H9 (cell line): Measurements from ENCODE around the gene NAGPA. TPM values are rescaled to one million over a fixed set of nuclear protein-coding genes. Genes with fewer than 3 reads are reported as not detected.

Experiments
- DNase-seq: peaks from one replicate; pipeline ENCODE4 v3.0.0-alpha.2; 2017
- H2AFZ ChIP-seq: one replicate; pipeline ENCODE4 v1.6.1; 2013; ENCODE audit warnings: mild to moderate bottlenecking, low read length, control low read depth, moderate library complexity
- H2AK5ac ChIP-seq: 2 replicates; pipeline ENCODE4 v1.6.1; 2013; ENCODE audit warnings: low read length, control low read depth, mixed read lengths; ENCODE audit not compliant: insufficient read length
- H2BK120ac ChIP-seq: one replicate; pipeline ENCODE4 v1.6.1; 2013; ENCODE audit warnings: low read depth, mild to moderate bottlenecking, low read length, control low read depth, inconsistent platforms; ENCODE audit not compliant: poor library complexity, severe bottlenecking
- H2BK12ac ChIP-seq: 2 replicates; pipeline ENCODE4 v1.6.1; 2013; ENCODE audit warnings: low read length, control low read depth, mixed read lengths, low read depth; ENCODE audit not compliant: insufficient read length
- H2BK15ac ChIP-seq: 2 replicates; pipeline ENCODE4 v1.6.1; 2013; ENCODE audit warnings: low read depth, low read length, control low read depth
- H2BK20ac ChIP-seq: one replicate; pipeline ENCODE4 v1.6.1; 2013; ENCODE audit warnings: low read depth, mild to moderate bottlenecking, low read length, control low read depth, inconsistent platforms; ENCODE audit not compliant: poor library complexity, severe bottlenecking
- H2BK5ac ChIP-seq: 2 replicates; pipeline ENCODE4 v1.6.1; 2013; ENCODE audit warnings: low read length, control low read depth, mixed read lengths; ENCODE audit not compliant: insufficient read length
- H3K14ac ChIP-seq: 2 replicates; pipeline ENCODE4 v1.6.1; 2013; ENCODE audit warnings: low read length, control low read depth; ENCODE audit not compliant: insufficient read depth
- H3K18ac ChIP-seq: 2 replicates; pipeline ENCODE4 v1.6.1; 2013; ENCODE audit warnings: low read depth, mild to moderate bottlenecking, mixed read lengths, low read length, control low read depth; ENCODE audit not compliant: insufficient read length
- H3K23ac ChIP-seq: 2 replicates; pipeline ENCODE4 v1.6.1; 2013; ENCODE audit warnings: low read length, control low read depth, mixed read lengths, low read depth; ENCODE audit not compliant: insufficient read length
- H3K23me2 ChIP-seq: 2 replicates; pipeline ENCODE4 v1.6.1; 2013; ENCODE audit warnings: low read depth, mild to moderate bottlenecking, mixed read lengths, low read length, control low read depth; ENCODE audit not compliant: insufficient read length, poor library complexity, severe bottlenecking
- H3K27ac ChIP-seq: 2 replicates; pipeline ENCODE4 v1.5.1; 2013; ENCODE audit warnings: low read length, control low read depth, mixed read lengths, low read depth; ENCODE audit not compliant: insufficient read length
- H3K27me3 ChIP-seq: 2 replicates; pipeline ENCODE4 v1.6.1; 2013; ENCODE audit warnings: low read length, control low read depth, inconsistent platforms; ENCODE audit not compliant: insufficient read depth
- H3K4ac ChIP-seq: 2 replicates; pipeline ENCODE4 v1.6.1; 2013; ENCODE audit warnings: low read depth, mild to moderate bottlenecking, control low read depth, inconsistent platforms, low read length, moderate library complexity
- H3K4me1 ChIP-seq: 2 replicates; pipeline ENCODE4 v1.6.1; 2013; ENCODE audit warnings: low read length, control low read depth, inconsistent platforms; ENCODE audit not compliant: insufficient read depth
- H3K4me2 ChIP-seq: 2 replicates; pipeline ENCODE4 v1.6.1; 2013; ENCODE audit warnings: low read length, control low read depth, mixed read lengths; ENCODE audit not compliant: insufficient read length, insufficient read depth
- H3K56ac ChIP-seq: 2 replicates; pipeline ENCODE4 v1.6.1; 2013; ENCODE audit warnings: low read depth, mild to moderate bottlenecking, mixed read lengths, low read length, control low read depth; ENCODE audit not compliant: insufficient read length
- H3K79me1 ChIP-seq: 2 replicates; pipeline ENCODE4 v1.6.1; 2013; ENCODE audit warnings: low read depth, mild to moderate bottlenecking, moderate library complexity, low read length, control low read depth, inconsistent platforms; ENCODE audit not compliant: insufficient read depth, poor library complexity, severe bottlenecking
- H3K79me2 ChIP-seq: 2 replicates; pipeline ENCODE4 v1.6.1; 2013; ENCODE audit warnings: low read length, control low read depth, inconsistent platforms; ENCODE audit not compliant: insufficient read depth
- H3K9ac ChIP-seq: 2 replicates; pipeline ENCODE4 v1.6.1; 2013; ENCODE audit warnings: low read length, control low read depth, mixed read lengths; ENCODE audit not compliant: insufficient read length; ENCODE audit errors: extremely low read depth
- H3K9me3 ChIP-seq: one replicate; pipeline ENCODE4 v1.6.1; 2013; ENCODE audit warnings: low read depth, low read length, inconsistent platforms; ENCODE audit not compliant: control insufficient read depth
- H3T11ph ChIP-seq: one replicate; pipeline ENCODE4 v1.6.1; 2013; ENCODE audit warnings: mild to moderate bottlenecking, low read length, control low read depth, inconsistent platforms
- H4K20me1 ChIP-seq: one replicate; pipeline ENCODE4 v1.6.1; 2013; ENCODE audit not compliant: control insufficient read depth, insufficient read length, insufficient read depth
- H4K5ac ChIP-seq: 2 replicates; pipeline ENCODE4 v1.6.1; 2013; ENCODE audit warnings: low read depth, mild to moderate bottlenecking, mixed read lengths, low read length, control low read depth; ENCODE audit not compliant: insufficient read length
- H4K8ac ChIP-seq: replicated peaks from 2 replicates; pipeline ENCODE4 v1.6.1; 2013; ENCODE audit warnings: low read length, control low read depth, mixed read lengths, low read depth; ENCODE audit not compliant: insufficient read length
- H4K91ac ChIP-seq: 2 replicates; pipeline ENCODE4 v1.6.1; 2013; ENCODE audit warnings: low read depth, mild to moderate bottlenecking, moderate library complexity, mixed read lengths, low read length, control low read depth; ENCODE audit not compliant: insufficient read length
- H3K27ac Mint-ChIP-seq, 3 experiments: 2 replicates in 2 of 3; 3 replicates in 1 of 3; pipeline ENCODE4 v1.8.0; 2020 to 2021; ENCODE audit warnings: mixed read lengths in 3 of 3, mild to moderate bottlenecking in 1 of 3, moderate library complexity in 1 of 3
- H3K27me3 Mint-ChIP-seq: 2 replicates; pipeline ENCODE4 v1.8.0; 2021; ENCODE audit warnings: low read depth, mild to moderate bottlenecking, moderate library complexity, mixed read lengths
- H3K36me3 Mint-ChIP-seq, 3 experiments: 2 replicates in 2 of 3; 3 replicates in 1 of 3; pipeline ENCODE4 v1.8.0; 2020 to 2021; ENCODE audit warnings: low read depth in 3 of 3, mixed read lengths in 3 of 3; ENCODE audit not compliant: insufficient read depth in 1 of 3
- H3K4me1 Mint-ChIP-seq, 2 experiments: 2 replicates each; pipeline ENCODE4 v1.8.0; 2020; ENCODE audit warnings: mixed read lengths in 2 of 2
- H3K4me3 Mint-ChIP-seq, 2 experiments: 2 replicates in 1 of 2; 3 replicates in 1 of 2; pipeline ENCODE4 v1.8.0; 2020 to 2021; ENCODE audit warnings: mild to moderate bottlenecking in 2 of 2, mixed read lengths in 2 of 2, moderate library complexity in 1 of 2
- H3K9me3 Mint-ChIP-seq, 2 experiments: 2 replicates in 1 of 2; 3 replicates in 1 of 2; pipeline ENCODE4 v1.8.0; 2020; ENCODE audit warnings: mild to moderate bottlenecking in 2 of 2, mixed read lengths in 2 of 2, moderate library complexity in 1 of 2
- CTCF ChIP-seq: fragments of 200-600 bp; sonication (generic); conservative IDR thresholded peaks from 3 replicates; pipeline ENCODE4 v1.8.0; 2021; ENCODE audit warnings: antibody characterized with exemption, mild to moderate bottlenecking
- WGBS: extraction: QIAGEN DNeasy Blood & Tissue Kit; methylation state at CpG from one replicate; pipeline ENCODE4 v1.1.7; 2013; ENCODE audit warnings: missing lambda C conversion rate, low lambda C conversion rate, mixed read lengths; ENCODE audit not compliant: insufficient read length; ENCODE audit errors: extremely low coverage; 5-methylcytosine and 5-hydroxymethylcytosine counted together
- total RNA-seq: library from RNA; stranded (reverse); gene quantifications from 2 replicates; pipeline ENCODE4 v1.2.1, GENCODE V29; 2021

The NAGPA gene
- total RNA-seq, 1 experiment from 2014 or later = 12.1 TPM

GRCh38 chr16:5020551-5020950, 13.2 kb downstream of the NAGPA start:
- Histone ChIP-seq H2AFZ (no peak overlapping the region), H2BK20ac (no peak overlapping the region), H3K18ac (no peak overlapping the region), H3K9me3 (no peaks in the 10 kb centered on the region), H3K56ac (no peak overlapping the region), H2BK12ac (no peak overlapping the region), H3T11ph (no peak overlapping the region), H4K5ac (no peak overlapping the region), H3K9ac (no peak overlapping the region), H3K23ac (no peak overlapping the region), H3K4ac (no peak overlapping the region), H2BK15ac (0 out of 2 replicates have a peak overlapping the region, but pooled peaks have one; percentile 29), H3K27ac (no peak overlapping the region), H3K14ac (no peak overlapping the region), H3K27me3 (no peaks in the 10 kb centered on the region; the same call in 1 of the 2 replicates), H4K8ac (no peak overlapping the region), H3K79me2 (no peaks in the 10 kb centered on the region), H3K79me1 (no peaks in the 10 kb centered on the region), H4K91ac (no peak overlapping the region), H3K4me1 (no peaks in the 10 kb centered on the region), H4K20me1 (no peaks in the 10 kb centered on the region), H2BK120ac (no peak overlapping the region), H2AK5ac (no peak overlapping the region), H2BK5ac (no peak overlapping the region), H3K23me2 (no peaks in the 10 kb centered on the region), H3K4me2 (no peak overlapping the region)
- no peak for DNase-seq
- no CpG with 5 or more reads among the region's 15 CpGs for WGBS
- peaks cover 19% of the 10 kb centered on the region for H3K27me3 Mint-ChIP-seq
- peaks cover 7 to 14% of the 10 kb centered on the region in 2 experiments for H3K4me1 Mint-ChIP-seq
- no peaks in the 10 kb centered on the region; a peak in 1 of 5 replicates for H3K9me3 Mint-ChIP-seq
- no peak overlapping the region for H3K4me3 Mint-ChIP-seq
- no peak for TF ChIP-seq CTCF
- no peak overlapping the region for H3K27ac Mint-ChIP-seq
- no peaks in the 10 kb centered on the region for H3K36me3 Mint-ChIP-seq
